Right lobe of liver (tissue), 6 donors: ENCODE data around the gene CCL20. TPM values are rescaled to one million over a fixed set of nuclear protein-coding genes. Genes with fewer than 3 reads are reported as not detected.
"Not testable (repeated sequence)": the region's sequence is repeated elsewhere in the genome, so short reads cannot be mapped to it uniquely, and the experiment has no call there.

Source experiments
- ATAC-seq, 4 donors: fragments of 200-7000 bp; cut with Tn5 transposase; one replicate each; pipeline ENCODE4 v1.9.1; 2020; ENCODE audit warnings: mild to moderate bottlenecking in 4 of 4, moderate library complexity in 4 of 4
- DNase-seq, 3 donors: peaks; one replicate each; pipeline ENCODE4 v3.0.0-alpha.2; 2020
- H3K27ac ChIP-seq, 3 donors: fragments of 200-600 bp; one replicate each; pipeline ENCODE4 v1.8.0; 2022
- H3K27me3 ChIP-seq, 2 donors: fragments of 200-600 bp; one replicate each; pipeline ENCODE4 v1.8.0; 2022
- H3K36me3 ChIP-seq, 4 donors: fragments of 200-600 bp; sonication (generic) in 1 of 4; one replicate each; pipeline versions ENCODE4 v1.5.1 to v1.8.0; 2017 to 2022; ENCODE audit warnings: control low read depth in 1 of 4
- H3K4me1 ChIP-seq, 4 donors: fragments of 200-600 bp; sonication (generic) in 1 of 4; one replicate each; pipeline versions ENCODE4 v1.5.1 to v1.8.0; 2017 to 2022; ENCODE audit warnings: control low read depth in 1 of 4
- H3K4me3 ChIP-seq, 3 donors: fragments of 200-600 bp; one replicate each; pipeline ENCODE4 v1.8.0; 2022
- H3K9me3 ChIP-seq, 4 donors: fragments of 200-600 bp; sonication (generic) in 1 of 4; one replicate each; pipeline versions ENCODE4 v1.5.1 to v1.8.0; 2017 to 2022; ENCODE audit warnings: control low read depth in 1 of 4
- POLR2A ChIP-seq: fragments of 450-650 bp; IDR thresholded peaks from one replicate; pipeline ENCODE4 v1.6.1; 2017; ENCODE audit warnings: antibody characterized with exemption, mild to moderate bottlenecking
- WGBS: methylation state at CpG from one replicate; pipeline ENCODE4 v1.1.6; 2018; ENCODE audit warnings: low coverage, low lambda C conversion rate; ENCODE audit not compliant: insufficient coverage; ENCODE audit errors: missing lambda C conversion rate; 5-methylcytosine and 5-hydroxymethylcytosine counted together
- intact Hi-C, 2 donors: fragments of 100-400 bp; cut with DNase I; formaldehyde crosslinking; loops; one replicate each; pipeline versions ENCODE4 v1.11.2 to v1.14.1; 2022
- total RNA-seq, 6 experiments: library from RNA; depleted of rRNA in 2 of 6; stranded (reverse); fragments of >200 nt in 2 of 6; fragmentation: NEBNext Ultra II Directional in 3 of 6; extraction: Animal tissue kit (Norgen Biotek cat#: 25700) in 3 of 6; gene quantifications; one replicate each; pipeline versions ENCODE4 v1.1.0 to v1.2.4, GENCODE V29; 2016 to 2023
- TF ChIP-seq, protein P1 (sequence below), 4 donors: fragments of 200-600 bp in 3 of 4; fragments of 450-650 bp in 1 of 4; IDR thresholded peaks; one replicate each; pipeline versions ENCODE4 v1.5.1 to v1.8.0; 2016 to 2022; ENCODE audit warnings: antibody characterized with exemption in 4 of 4, mild to moderate bottlenecking in 2 of 4
- donor health status: DM: no; HTN: yes; CAD: no.
- donor health status: DM: no; HTN: no; CAD: no.
- donor health status: DM: no; HTN: no; CAD: no.
- donor health status: DM: no; HTN: yes; CAD: no.
- donor health status: DM: no; HTN: yes; CAD: no.

Gene CCL20
- total RNA-seq, 6 experiments from 2014 or later, result 0.88 to 111 (median 76.4) TPM; not detected in 2

GRCh38 chr2:227829337-227829736, 15.7 kb downstream of the CCL20 start:
- Histone ChIP-seq H3K27ac (no peak overlapping the region), H3K4me1 (no peaks in the 10 kb centered on the region), H3K4me3 (no peak overlapping the region), H3K9me3 (no peaks in the 10 kb centered on the region), H3K27me3 (no peaks in the 10 kb centered on the region), H3K36me3 (no peaks in the 10 kb centered on the region)
- no peak for ATAC-seq
- TF ChIP-seq, protein P1, sequence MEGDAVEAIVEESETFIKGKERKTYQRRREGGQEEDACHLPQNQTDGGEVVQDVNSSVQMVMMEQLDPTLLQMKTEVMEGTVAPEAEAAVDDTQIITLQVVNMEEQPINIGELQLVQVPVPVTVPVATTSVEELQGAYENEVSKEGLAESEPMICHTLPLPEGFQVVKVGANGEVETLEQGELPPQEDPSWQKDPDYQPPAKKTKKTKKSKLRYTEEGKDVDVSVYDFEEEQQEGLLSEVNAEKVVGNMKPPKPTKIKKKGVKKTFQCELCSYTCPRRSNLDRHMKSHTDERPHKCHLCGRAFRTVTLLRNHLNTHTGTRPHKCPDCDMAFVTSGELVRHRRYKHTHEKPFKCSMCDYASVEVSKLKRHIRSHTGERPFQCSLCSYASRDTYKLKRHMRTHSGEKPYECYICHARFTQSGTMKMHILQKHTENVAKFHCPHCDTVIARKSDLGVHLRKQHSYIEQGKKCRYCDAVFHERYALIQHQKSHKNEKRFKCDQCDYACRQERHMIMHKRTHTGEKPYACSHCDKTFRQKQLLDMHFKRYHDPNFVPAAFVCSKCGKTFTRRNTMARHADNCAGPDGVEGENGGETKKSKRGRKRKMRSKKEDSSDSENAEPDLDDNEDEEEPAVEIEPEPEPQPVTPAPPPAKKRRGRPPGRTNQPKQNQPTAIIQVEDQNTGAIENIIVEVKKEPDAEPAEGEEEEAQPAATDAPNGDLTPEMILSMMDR (IDR thresholded peaks at IDR 0.05), result no peak
- intact Hi-C loops, result no loop called here
- no peak for DNase-seq
- WGBS, result 72% methylated on average over 2 of the region's 2 CpGs

- H3K36me3 ChIP-seq, result no peaks in the 10 kb centered on the region
- no peak for DNase-seq
- no peak for TF ChIP-seq POLR2A
- TF ChIP-seq, protein P1 (IDR thresholded peaks at IDR 0.05), result no peak
- intact Hi-C loops, result no loop called here
- ATAC-seq, result no peak
- H3K9me3 ChIP-seq, result no peaks in the 10 kb centered on the region
- H3K27ac ChIP-seq, result no peak overlapping the region
- WGBS, result 92% methylated on average over 5 of the region's 10 CpGs
- H3K27me3 ChIP-seq, result no peaks in the 10 kb centered on the region
- no peaks in the 10 kb centered on the region for H3K4me1 ChIP-seq
- H3K4me3 ChIP-seq, result no peak overlapping the region
Measured at GRCh38 chr2:227834423-227834822, 20.8 kb downstream of the CCL20 start.

DNA sequence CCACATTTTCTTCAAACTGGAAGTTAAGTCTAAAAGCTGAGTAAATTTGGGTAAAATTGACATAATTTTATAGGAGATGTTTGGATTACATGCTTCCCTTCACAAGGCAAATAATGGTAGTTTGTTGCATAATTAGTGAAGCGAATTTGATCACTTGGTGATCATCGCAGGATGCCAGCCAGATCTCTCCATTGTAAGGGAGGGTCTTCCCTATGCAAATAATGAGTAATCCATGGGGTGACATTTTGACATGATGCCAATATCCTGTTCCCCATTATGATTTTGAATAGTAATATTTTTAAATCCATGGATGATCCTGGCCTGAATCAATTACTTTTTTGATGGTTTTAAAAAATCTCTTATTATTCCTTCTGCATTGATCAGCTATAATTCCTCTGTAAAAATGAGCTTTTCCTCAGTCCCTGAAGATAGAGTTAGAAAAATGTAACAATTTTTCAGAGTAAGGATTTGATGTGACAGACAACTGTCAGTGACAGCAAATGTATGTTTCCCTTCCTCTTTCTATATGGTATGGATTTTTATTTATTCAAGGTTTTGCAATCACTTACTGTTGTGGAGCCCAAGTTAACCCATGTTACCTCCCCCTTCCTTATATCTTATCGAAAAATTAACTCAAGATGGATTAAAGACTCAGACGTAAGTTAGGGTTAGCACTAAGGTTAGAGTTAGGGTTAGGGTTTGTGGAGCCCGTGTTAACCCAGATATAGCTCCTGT, 21.4 kb downstream of the CCL20 start:
- Histone ChIP-seq H3K27me3 (no peaks in the 10 kb centered on the region), H3K4me3 (no peak overlapping the region), H3K4me1 (no peaks in the 10 kb centered on the region), H3K9me3 (no peaks in the 10 kb centered on the region), H3K36me3 (no peaks in the 10 kb centered on the region), H3K27ac (no peak overlapping the region)
- intact Hi-C loops, result no loop called here
- WGBS, result 64% methylated on average over 5 of the region's 5 CpGs
- no peak for DNase-seq
- no peak for ATAC-seq
- no peak for TF ChIP-seq POLR2A
- TF ChIP-seq, protein P1 (IDR thresholded peaks at IDR 0.05), result no peak

DNA sequence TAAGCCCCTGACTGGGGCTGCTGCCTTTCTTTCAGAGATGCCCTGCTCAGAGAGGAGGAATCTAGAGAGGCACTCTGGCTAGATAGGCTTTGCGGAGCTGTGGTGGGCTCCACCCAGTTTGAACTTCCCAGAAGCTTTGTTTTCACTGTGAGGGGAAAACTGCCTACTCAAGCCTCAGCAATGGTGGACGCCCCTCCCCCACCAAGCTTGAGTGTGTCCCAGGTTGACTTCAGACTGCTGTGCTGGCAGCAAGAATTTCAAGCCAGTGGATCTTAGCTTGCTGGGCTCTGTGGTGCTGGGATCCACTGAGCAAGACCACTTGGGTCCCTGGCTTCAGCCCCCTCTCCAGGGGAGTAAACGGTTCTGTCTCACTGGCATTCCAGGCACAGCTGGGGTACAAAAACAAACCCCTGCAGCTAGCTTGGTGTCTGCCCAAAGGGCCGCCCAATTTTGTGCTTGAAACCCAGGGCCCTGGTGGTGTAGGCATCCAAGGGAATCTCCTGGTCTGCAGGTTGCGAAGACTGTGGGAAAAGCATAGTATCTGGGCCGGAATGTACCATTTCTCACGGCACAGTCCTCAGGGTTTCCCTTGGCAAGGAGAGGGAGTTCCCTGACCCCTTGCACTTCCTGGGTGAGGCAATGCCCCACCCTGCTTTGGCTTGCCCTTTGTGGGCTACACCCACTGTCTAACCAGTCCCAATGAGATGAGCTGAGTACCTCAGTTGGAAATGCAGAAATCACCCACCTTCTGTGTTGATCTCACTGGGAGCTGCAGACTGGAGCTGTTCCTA, 25.9 kb downstream of the CCL20 start:
- not testable (repeated sequence) for ATAC-seq, DNase-seq

GRCh38 chr2:227846831-227847230, 33.2 kb downstream of the CCL20 start:
- ATAC-seq (no peak), DNase-seq (no peak)
- no peaks in the 10 kb centered on the region for H3K9me3 ChIP-seq
- no peaks in the 10 kb centered on the region for H3K36me3 ChIP-seq
- TF ChIP-seq, protein P1 (IDR thresholded peaks at IDR 0.05), result no peak
- TF ChIP-seq POLR2A, result no peak
- no peaks in the 10 kb centered on the region for H3K27me3 ChIP-seq
- intact Hi-C loops, result no loop called here
- WGBS, result 53% methylated on average over 1 of the region's 1 CpG
- H3K27ac ChIP-seq, result no peak overlapping the region
- no peaks in the 10 kb centered on the region for H3K4me1 ChIP-seq
- no peak overlapping the region for H3K4me3 ChIP-seq

More for the DNA sequence above, 25.9 kb downstream of the CCL20 start:
- H3K9me3 ChIP-seq, H3K4me1 ChIP-seq, intact Hi-C loops, H3K27ac ChIP-seq, H3K36me3 ChIP-seq, H3K4me3 ChIP-seq, H3K27me3 ChIP-seq: not testable (repeated sequence)
- 90% methylated on average over 2 of the region's 7 CpGs for WGBS
